HepG2 (cell line): ENCODE results near the gene KDM2B. TPM values are rescaled to one million over a fixed set of nuclear protein-coding genes. Genes with fewer than 3 reads are reported as not detected.

ENCODE experiments used
- ARID4A ChIP-seq: sonication (generic); formaldehyde crosslinking; IDR thresholded peaks from 2 replicates; pipeline ENCODE4 v1.5.0; 2020; ENCODE audit warnings: mild to moderate bottlenecking, missing genetic modification reagents, borderline replicate concordance
- polyA plus RNA-seq, 8 experiments: library from polyadenylated mRNA; depleted of rRNA in 3 of 8; stranded (reverse) in 7 of 8; unstranded in 1 of 8; fragments of >200 nt; fragmentation: Illumina TruSeq in 4 of 8; extraction: Trizol in 4 of 8; gene quantifications; 2 replicates each; pipeline versions ENCODE4 v1.2.1 to v1.2.3, GENCODE V29; 2011 to 2016; ENCODE audit warnings: low read depth in 4 of 8, missing spikeins in 1 of 8, mixed read lengths in 1 of 8; ENCODE audit not compliant: insufficient read depth in 1 of 8
- total RNA-seq, 5 experiments: library from RNA; depleted of rRNA; stranded (reverse); fragments of >200 nt; fragmentation: Illumina TruSeq; extraction: Trizol; gene quantifications; 2 replicates each; pipeline ENCODE4 v1.2.3, GENCODE V29; 2016; ENCODE audit warnings: low read depth in 1 of 5
- TF ChIP-seq, protein P1 (sequence below): sonication (generic); formaldehyde crosslinking; IDR thresholded peaks from 2 replicates; pipeline ENCODE4 v1.4.0; 2020; ENCODE audit warnings: missing genetic modification reagents

KDM2B gene
- total and polyA plus RNA-seq, 2 of the 13 experiments (the other 11 are each of a cell fraction or from before 2014, with no cell fraction given) = 17.5 to 26.1 TPM

DNA sequence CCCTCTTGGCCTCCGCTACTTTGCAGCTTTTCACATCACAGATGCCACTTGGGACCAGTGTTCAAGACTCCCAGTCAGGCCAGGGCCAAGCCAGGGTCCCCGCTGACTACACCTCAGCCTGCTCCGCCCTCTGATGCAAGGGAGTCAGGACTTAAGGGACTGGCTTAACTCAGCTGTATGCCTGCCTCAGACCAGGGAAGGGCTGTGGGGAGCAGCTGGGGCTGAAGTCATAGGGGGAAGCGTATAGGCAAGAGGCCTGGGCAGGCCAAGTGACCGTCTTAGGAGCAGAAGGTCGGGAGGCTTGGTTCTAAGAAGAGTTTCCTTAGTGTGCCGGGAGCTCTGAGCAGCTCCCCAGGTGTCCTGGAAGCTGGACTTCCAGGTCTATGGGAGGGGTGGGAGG lies 21.9 kb downstream of the KDM2B start (continued):
- no peak for TF ChIP-seq ARID4A
- TF ChIP-seq, protein P1, sequence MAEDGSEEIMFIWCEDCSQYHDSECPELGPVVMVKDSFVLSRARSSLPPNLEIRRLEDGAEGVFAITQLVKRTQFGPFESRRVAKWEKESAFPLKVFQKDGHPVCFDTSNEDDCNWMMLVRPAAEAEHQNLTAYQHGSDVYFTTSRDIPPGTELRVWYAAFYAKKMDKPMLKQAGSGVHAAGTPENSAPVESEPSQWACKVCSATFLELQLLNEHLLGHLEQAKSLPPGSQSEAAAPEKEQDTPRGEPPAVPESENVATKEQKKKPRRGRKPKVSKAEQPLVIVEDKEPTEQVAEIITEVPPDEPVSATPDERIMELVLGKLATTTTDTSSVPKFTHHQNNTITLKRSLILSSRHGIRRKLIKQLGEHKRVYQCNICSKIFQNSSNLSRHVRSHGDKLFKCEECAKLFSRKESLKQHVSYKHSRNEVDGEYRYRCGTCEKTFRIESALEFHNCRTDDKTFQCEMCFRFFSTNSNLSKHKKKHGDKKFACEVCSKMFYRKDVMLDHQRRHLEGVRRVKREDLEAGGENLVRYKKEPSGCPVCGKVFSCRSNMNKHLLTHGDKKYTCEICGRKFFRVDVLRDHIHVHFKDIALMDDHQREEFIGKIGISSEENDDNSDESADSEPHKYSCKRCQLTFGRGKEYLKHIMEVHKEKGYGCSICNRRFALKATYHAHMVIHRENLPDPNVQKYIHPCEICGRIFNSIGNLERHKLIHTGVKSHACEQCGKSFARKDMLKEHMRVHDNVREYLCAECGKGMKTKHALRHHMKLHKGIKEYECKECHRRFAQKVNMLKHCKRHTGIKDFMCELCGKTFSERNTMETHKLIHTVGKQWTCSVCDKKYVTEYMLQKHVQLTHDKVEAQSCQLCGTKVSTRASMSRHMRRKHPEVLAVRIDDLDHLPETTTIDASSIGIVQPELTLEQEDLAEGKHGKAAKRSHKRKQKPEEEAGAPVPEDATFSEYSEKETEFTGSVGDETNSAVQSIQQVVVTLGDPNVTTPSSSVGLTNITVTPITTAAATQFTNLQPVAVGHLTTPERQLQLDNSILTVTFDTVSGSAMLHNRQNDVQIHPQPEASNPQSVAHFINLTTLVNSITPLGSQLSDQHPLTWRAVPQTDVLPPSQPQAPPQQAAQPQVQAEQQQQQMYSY (CRISPR knock-in tag) = no peak
- TF ChIP-seq, all 625 proteins: peak for 0
